T47D (cell line): ENCODE data around the gene PGR.

Source experiments
- DNase-seq, 2 experiments: peaks; one replicate each; pipeline versions ENCODE4 v3.0.0 to v3.0.0-alpha.2; 2011 to 2012; ENCODE audit warnings: low read depth in 1 of 2, low spot score in 1 of 2
- JUND ChIP-seq: IDR thresholded peaks from 2 replicates; pipeline ENCODE4 v1.6.1; 2012; ENCODE audit warnings: low read depth
- in situ Hi-C: cut with HindIII; loops from 2 replicates; pipeline ENCODE4 v1.10.0; 2016; ENCODE audit warnings: low sequenced_read_pairs, low pct_unique_long_range_greater_than_20kb

PGR gene

GRCh38 chr11:100984668-100985067 is 144.9 kb downstream of the PGR start:
- in situ Hi-C loops = no loop called here
- no peak for TF ChIP-seq JUND
- DNase-seq = no peak

- in situ Hi-C loops = no loop called here
- TF ChIP-seq JUND = no peak
- DNase-seq = peak in 1 of 2 experiments; percentile 30
Observed at GRCh38 chr11:100981196-100981824, 148.3 kb downstream of the PGR start.

- DNase-seq = peak; percentile 37 to 88
- TF ChIP-seq JUND = no peak
- in situ Hi-C loops = no loop called here
Observed at GRCh38 chr11:100980156-100980555, 149.5 kb downstream of the PGR start.
